Endothelial cell of umbilical vein (primary cell): ENCODE measurements around the gene NAV3. TPM values are rescaled to one million over a fixed set of nuclear protein-coding genes. Genes with fewer than 3 reads are reported as not detected.

ENCODE experiments used
- BruUV-seq: library from RNA; stranded (reverse); fragments of 400-500 nt; replicated peaks from 2 replicates; lab custom pipeline; 2021; lab: Mats Ljungman, UMichigan
- CTCF ChIA-PET: fragments of 300-600, 350-600 bp; sonication (Branson Sonifier 250); formaldehyde crosslinking; loops from one replicate; lab custom pipeline; 2021; ENCODE audit warnings: antibody characterized with exemption, inconsistent platforms; lab: Charles Lee
- POLR2A ChIA-PET: fragments of 300-600, 350-600 bp; sonication (Branson Sonifier 250); formaldehyde crosslinking; loops from one replicate; lab custom pipeline; 2021; ENCODE audit warnings: antibody characterized with exemption, inconsistent platforms; lab: Charles Lee
- DNase-seq: peaks from one replicate; pipeline ENCODE4 v3.0.0-alpha.2; 2011; ENCODE audit warnings: low read depth, low spot score
- FAIRE-seq: peaks from 2 replicates; lab custom pipeline; 2011; peaks lifted over from hg19 to GRCh38; lab: Jason Lieb, UNC
- H2AFZ ChIP-seq: 2 replicates; pipeline ENCODE4 v1.6.0; 2012; ENCODE audit warnings: low read depth, low read length, control low read depth, inconsistent platforms
- H3K27ac ChIP-seq: 2 replicates; pipeline ENCODE4 v1.5.1; 2011; ENCODE audit warnings: low read depth, mild to moderate bottlenecking, control low read depth, low read length, moderate library complexity; ENCODE audit not compliant: insufficient read depth
- H3K27me3 ChIP-seq, 2 experiments: 2 replicates each; pipeline versions ENCODE4 v1.6.0 to v1.6.1; 2011; ENCODE audit warnings: low read length in 2 of 2, mixed read lengths in 1 of 2; ENCODE audit not compliant: control insufficient read depth in 2 of 2, insufficient read depth in 2 of 2
- H3K36me3 ChIP-seq, 2 experiments: 2 replicates in 1 of 2; 3 replicates in 1 of 2; pipeline ENCODE4 v1.5.1; 2011; ENCODE audit warnings: low read length in 2 of 2, mild to moderate bottlenecking in 1 of 2, moderate library complexity in 1 of 2; ENCODE audit not compliant: control insufficient read depth in 2 of 2, insufficient read depth in 2 of 2; ENCODE audit errors: extremely low read depth in 1 of 2
- H3K4me1 ChIP-seq: 3 replicates; pipeline ENCODE4 v1.5.1; 2011; ENCODE audit warnings: mild to moderate bottlenecking, low read length; ENCODE audit not compliant: control insufficient read depth, insufficient read depth; ENCODE audit errors: extremely low read depth
- H3K4me2 ChIP-seq: 2 replicates; pipeline ENCODE4 v1.6.1; 2011; ENCODE audit warnings: low read length, control low read depth, mixed read lengths; ENCODE audit not compliant: insufficient read depth
- H3K4me3 ChIP-seq, 3 experiments: fragments of 200-600 bp in 1 of 3; sonication (generic), shearing (Covaris generic) in 1 of 3; replicated peaks in 1 of 3; 2 replicates each; pipeline ENCODE4 v1.5.1; 2011 to 2016; ENCODE audit warnings: control low read depth in 3 of 3, low read length in 3 of 3, mild to moderate bottlenecking in 2 of 3, inconsistent platforms in 1 of 3, low read depth in 1 of 3, moderate library complexity in 1 of 3; ENCODE audit not compliant: insufficient read depth in 1 of 3
- H3K79me2 ChIP-seq: 2 replicates; pipeline ENCODE4 v1.6.0; 2012; ENCODE audit warnings: low read length, inconsistent platforms; ENCODE audit not compliant: control insufficient read depth, insufficient read depth
- H3K9ac ChIP-seq: replicated peaks from 2 replicates; pipeline ENCODE3; 2011; ENCODE audit warnings: low read length, control low read depth; ENCODE audit not compliant: insufficient read depth; ENCODE audit errors: extremely low read depth
- H3K9me1 ChIP-seq: replicated peaks from 3 replicates; pipeline ENCODE4 v1.6.0; 2011; ENCODE audit warnings: mild to moderate bottlenecking, low read length; ENCODE audit not compliant: control insufficient read depth, insufficient read depth; ENCODE audit errors: extremely low read depth
- H3K9me3 ChIP-seq: replicated peaks from 2 replicates; pipeline ENCODE4 v1.5.1; 2012; ENCODE audit warnings: low read length, inconsistent platforms; ENCODE audit not compliant: control insufficient read depth, insufficient read depth
- H4K20me1 ChIP-seq: replicated peaks from 2 replicates; pipeline ENCODE3; 2011; ENCODE audit warnings: mild to moderate bottlenecking, low read length; ENCODE audit not compliant: control insufficient read depth, insufficient read depth; ENCODE audit errors: extremely low read depth
- CTCF ChIP-seq, 2 donors: IDR thresholded peaks; 1 replicate in 1 of 2; 2 replicates in 1 of 2; pipeline ENCODE4 v1.5.1; 2011; ENCODE audit warnings: low read length in 2 of 2, mild to moderate bottlenecking in 2 of 2, moderate library complexity in 2 of 2, control low read depth in 1 of 2, inconsistent platforms in 1 of 2, low read depth in 1 of 2; ENCODE audit not compliant: insufficient read depth in 1 of 2; ENCODE audit errors: extremely low read depth in 1 of 2
- EZH2 ChIP-seq: IDR thresholded peaks from 2 replicates; pipeline ENCODE4 v1.6.1; 2012; ENCODE audit warnings: borderline replicate concordance, low read depth, mild to moderate bottlenecking, moderate library complexity, low read length, inconsistent platforms; ENCODE audit not compliant: severe bottlenecking
- FOS ChIP-seq: IDR thresholded peaks from 2 replicates; pipeline ENCODE4 v1.6.1; 2011; ENCODE audit warnings: mild to moderate bottlenecking, low read length, moderate library complexity, borderline replicate concordance; ENCODE audit not compliant: insufficient read depth
- GATA2 ChIP-seq: IDR thresholded peaks from 2 replicates; pipeline ENCODE4 v1.7.0; 2011; ENCODE audit warnings: low read depth, mild to moderate bottlenecking, moderate library complexity, mixed read lengths, low read length; ENCODE audit not compliant: insufficient read length, insufficient read depth
- JUN ChIP-seq: IDR thresholded peaks from 2 replicates; pipeline ENCODE4 v1.6.1; 2011; ENCODE audit warnings: borderline replicate concordance, low read depth; ENCODE audit not compliant: insufficient read length, insufficient read depth
- MAX ChIP-seq: IDR thresholded peaks from 2 replicates; pipeline ENCODE4 v1.6.1; 2011; ENCODE audit not compliant: insufficient read depth, insufficient read length
- MYC ChIP-seq: IDR thresholded peaks from one replicate; pipeline ENCODE4 v1.6.1; 2011; ENCODE audit warnings: mild to moderate bottlenecking, low read depth, low read length
- POLR2A ChIP-seq: IDR thresholded peaks from 2 replicates; pipeline ENCODE4 v1.6.1; 2012; ENCODE audit warnings: low read depth, mild to moderate bottlenecking, control low read depth, low read length
- POLR2AphosphoS5 ChIP-seq: IDR thresholded peaks from 2 replicates; pipeline ENCODE4 v1.6.1; 2012; ENCODE audit warnings: low read depth, mild to moderate bottlenecking, control low read depth, low read length, moderate library complexity; ENCODE audit not compliant: insufficient read depth
- dilution Hi-C: fragments of 300-500 bp; cut with MboI; formaldehyde crosslinking; loops from one replicate; pipeline ENCODE4 v1.15.0; 2019; ENCODE audit warnings: low sequenced_read_pairs; ENCODE audit not compliant: extremely low pct_ligation_motif_present
- intact Hi-C: fragments of 100-400 bp; cut with micrococcal nuclease; formaldehyde crosslinking; loops from one replicate; pipeline ENCODE4 v1.10.0; 2022
- polyA plus RNA-seq, 4 experiments: library from polyadenylated mRNA; depleted of rRNA in 3 of 4; stranded (reverse) in 3 of 4; unstranded in 1 of 4; fragments of >200 nt; gene quantifications; 2 replicates each; pipeline versions ENCODE4 v1.2.1 to v1.2.3, GENCODE V29; 2011 to 2012; ENCODE audit warnings: missing spikeins in 1 of 4
- total RNA-seq: library from RNA; stranded (reverse); gene quantifications from 2 replicates; pipeline ENCODE4 v1.2.3, GENCODE V29; 2021

NAV3 gene
- total and polyA plus RNA-seq, 2 donors (not counting 3 experiments of a cell fraction or from before 2014, with no cell fraction given): 6.7 to 40.1 TPM

GRCh38 chr12:77847060-77847541 is 16.4 kb downstream of the NAV3 start:
- Histone ChIP-seq H3K79me2 (no peaks in the 10 kb centered on the region), H3K4me1 (peaks cover 44% of the 10 kb centered on the region), H3K9me1 (no peaks in the 10 kb centered on the region), H3K27ac (peak overlapping the region; percentile 78), H3K9ac (peak overlapping the region; percentile 18), H3K4me2 (peak overlapping the region; percentile 83), H3K9me3 (no peaks in the 10 kb centered on the region), H3K36me3 (no peaks in the 10 kb centered on the region), H3K27me3 (no peaks in the 10 kb centered on the region), H3K4me3 (no peak overlapping the region), H4K20me1 (no peaks in the 10 kb centered on the region), H2AFZ (no peak overlapping the region)
- intact Hi-C loops (loop anchor here (5.0 to 10.0 kb wide), 2 partner anchors 725 to 1208 kb away; no protein-coding TSS in a partner anchor), dilution Hi-C loops (no loop called here)
- CTCF ChIA-PET: interaction anchor here (1.3 to 2.1 kb wide), 4 partner anchors 8 to 122 kb away, joined by 3 to 14 read pairs (median 6); partner anchors contain the start of gene NAV3
- TF ChIP-seq EZH2 (no peak), POLR2A (no peak), MAX (no peak), MYC (no peak), FOS (no peak), JUN (no peak), CTCF (IDR thresholded peaks at IDR 0.05; ENCODE audit: extremely low read depth in 1 of 2, insufficient read depth in 1 of 2, low read depth in 1 of 2, low read length in 2 of 2) (no peak), GATA2 (no peak), POLR2AphosphoS5 (no peak)
- BruUV-seq: no TSS peak
- POLR2A ChIA-PET: interaction anchor here (0.7 kb wide), 1 partner anchor 17 kb away, joined by 5 read pairs; the partner anchor contains the start of gene NAV3
- peak; percentile 59 for FAIRE-seq
- peak; percentile 40 for DNase-seq
